Upper lobe of left lung (tissue), 6 donors: ENCODE measurements around the gene RNLS. TPM values are rescaled to one million over a fixed set of nuclear protein-coding genes. Genes with fewer than 3 reads are reported as not detected.

Experiments
- ATAC-seq, 2 donors: fragments of 200-7000 bp; cut with Tn5 transposase; one replicate each; pipeline ENCODE4 v1.9.1; 2022; ENCODE audit warnings: mild to moderate bottlenecking in 2 of 2, moderate library complexity in 2 of 2; ENCODE audit not compliant: low FRiP score in 2 of 2
- DNase-seq, 2 donors: peaks; one replicate each; pipeline ENCODE4 v3.0.0-alpha.2; 2019 to 2020
- H3K27ac ChIP-seq, 4 donors: fragments of 200-600 bp; sonication (generic); one replicate each; pipeline ENCODE4 v1.5.1; 2016 to 2019
- H3K27me3 ChIP-seq, 4 donors: fragments of 200-600 bp; sonication (generic); one replicate each; pipeline ENCODE4 v1.5.1; 2017 to 2019
- H3K36me3 ChIP-seq, 4 donors: fragments of 200-600 bp; sonication (generic); one replicate each; pipeline ENCODE4 v1.5.1; 2016 to 2019
- H3K4me1 ChIP-seq, 4 donors: fragments of 200-600 bp; sonication (generic); one replicate each; pipeline ENCODE4 v1.5.1; 2018 to 2019
- H3K4me3 ChIP-seq, 4 donors: fragments of 200-600 bp; sonication (generic); one replicate each; pipeline ENCODE4 v1.5.1; 2017 to 2019; ENCODE audit warnings: mild to moderate bottlenecking in 2 of 4, moderate library complexity in 1 of 4
- H3K9me3 ChIP-seq, 4 donors: fragments of 200-600 bp; sonication (generic); one replicate each; pipeline ENCODE4 v1.5.1; 2018 to 2019
- EP300 ChIP-seq, 4 donors: sonication (generic); formaldehyde crosslinking; IDR thresholded peaks; one replicate each; pipeline ENCODE4 v1.5.1; 2017; ENCODE audit warnings: antibody characterized with exemption in 4 of 4, control low read depth in 2 of 4
- POLR2A ChIP-seq, 4 donors: fragments of 450-650 bp; IDR thresholded peaks; one replicate each; pipeline ENCODE4 v1.5.1; 2016 to 2017; ENCODE audit warnings: antibody characterized with exemption in 4 of 4, mild to moderate bottlenecking in 2 of 4
- POLR2AphosphoS5 ChIP-seq, 2 donors: sonication (generic); formaldehyde crosslinking; IDR thresholded peaks; one replicate each; pipeline ENCODE4 v1.5.1; 2017; ENCODE audit warnings: antibody characterized with exemption in 2 of 2
- WGBS, 2 donors: methylation state at CpG; one replicate each; pipeline ENCODE4 v1.1.5; 2017 to 2018; 5-methylcytosine and 5-hydroxymethylcytosine counted together
- total RNA-seq, 6 donors: library from RNA; depleted of rRNA in 4 of 6; stranded (reverse); fragments of >200 nt in 4 of 6; gene quantifications; one replicate each; pipeline versions ENCODE4 v1.1.0 to v1.2.1, GENCODE V29; 2016 to 2021
- TF ChIP-seq, protein P1 (sequence below), 6 experiments: fragments of 450-650 bp in 4 of 6; fragments of 200-600 bp in 2 of 6; sonication (generic) in 2 of 6; IDR thresholded peaks; one replicate each; pipeline ENCODE4 v1.5.1; 2016 to 2019; ENCODE audit warnings: antibody characterized with exemption in 6 of 6
- donor health status: DM: no; HTN: no; CAD: no; lungs with moderate emphysema.
- donor health status: DM: no; HTN: yes; CAD: no; lungs with severe emphysema.

Gene RNLS
- total RNA-seq, 6 donors from 2014 or later, result 5.0 to 27.1 (median 15.0) TPM

DNA sequence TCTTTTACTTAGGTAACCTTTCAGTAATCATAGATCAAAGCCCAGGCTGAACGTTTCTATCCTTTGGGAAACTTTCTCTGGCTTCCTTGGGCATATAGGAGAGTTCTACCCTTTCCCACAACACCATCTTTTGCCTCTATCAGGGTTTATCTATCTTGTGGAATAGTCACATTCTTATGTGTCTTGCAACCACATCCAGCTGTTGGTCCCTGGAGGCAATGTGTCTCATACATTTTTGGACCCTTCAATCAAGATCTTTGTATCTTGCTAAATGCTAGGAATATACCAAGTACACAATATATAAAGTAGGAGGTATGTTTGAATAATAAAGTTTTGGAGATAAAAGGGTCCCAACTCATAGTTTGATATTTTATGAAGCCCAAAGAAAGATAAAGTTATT, 121.7 kb downstream of the RNLS start:
- no peak overlapping the region for H3K27ac ChIP-seq
- no peak for DNase-seq
- H3K36me3 ChIP-seq, result no peaks in the 10 kb centered on the region
- peaks cover 0 to 2% (median 0%) of the 10 kb centered on the region in 4 donors for H3K4me1 ChIP-seq
- no peaks in the 10 kb centered on the region for H3K9me3 ChIP-seq
- H3K4me3 ChIP-seq, result no peak overlapping the region
- WGBS, 2 donors, result 50 to 67% methylated on average over 1 of the region's 1 CpG
- no peak for TF ChIP-seq POLR2AphosphoS5 (IDR thresholded peaks at IDR 0.05)
- no peaks in the 10 kb centered on the region for H3K27me3 ChIP-seq
- ATAC-seq, result no peak

DNA sequence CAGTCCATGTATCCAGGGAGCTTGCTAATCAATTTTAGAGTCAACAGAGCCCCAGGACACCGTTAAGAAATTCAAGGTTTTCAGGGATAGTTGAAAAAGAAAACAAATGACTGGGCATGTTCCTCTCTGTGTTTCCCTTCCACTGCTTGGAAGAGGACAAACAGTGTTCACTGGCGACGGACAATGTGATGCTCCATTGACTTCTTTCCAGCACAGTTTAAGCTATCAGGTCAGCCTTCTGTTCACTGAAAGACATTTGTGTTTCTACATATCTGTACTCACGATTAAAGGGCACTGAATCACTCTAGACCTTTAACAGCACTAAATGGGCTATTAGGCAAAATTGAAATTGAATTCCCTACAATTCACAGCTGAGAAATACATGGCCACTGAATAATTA, 123.6 kb downstream of the RNLS start:
- DNase-seq (no peak), ATAC-seq (no peak)
- no peaks in the 10 kb centered on the region for H3K9me3 ChIP-seq
- no peak overlapping the region for H3K27ac ChIP-seq
- TF ChIP-seq EP300 (IDR thresholded peaks at IDR 0.05) (no peak), POLR2AphosphoS5 (IDR thresholded peaks at IDR 0.05) (no peak), POLR2A (IDR thresholded peaks at IDR 0.05) (no peak)
- TF ChIP-seq, protein P1, sequence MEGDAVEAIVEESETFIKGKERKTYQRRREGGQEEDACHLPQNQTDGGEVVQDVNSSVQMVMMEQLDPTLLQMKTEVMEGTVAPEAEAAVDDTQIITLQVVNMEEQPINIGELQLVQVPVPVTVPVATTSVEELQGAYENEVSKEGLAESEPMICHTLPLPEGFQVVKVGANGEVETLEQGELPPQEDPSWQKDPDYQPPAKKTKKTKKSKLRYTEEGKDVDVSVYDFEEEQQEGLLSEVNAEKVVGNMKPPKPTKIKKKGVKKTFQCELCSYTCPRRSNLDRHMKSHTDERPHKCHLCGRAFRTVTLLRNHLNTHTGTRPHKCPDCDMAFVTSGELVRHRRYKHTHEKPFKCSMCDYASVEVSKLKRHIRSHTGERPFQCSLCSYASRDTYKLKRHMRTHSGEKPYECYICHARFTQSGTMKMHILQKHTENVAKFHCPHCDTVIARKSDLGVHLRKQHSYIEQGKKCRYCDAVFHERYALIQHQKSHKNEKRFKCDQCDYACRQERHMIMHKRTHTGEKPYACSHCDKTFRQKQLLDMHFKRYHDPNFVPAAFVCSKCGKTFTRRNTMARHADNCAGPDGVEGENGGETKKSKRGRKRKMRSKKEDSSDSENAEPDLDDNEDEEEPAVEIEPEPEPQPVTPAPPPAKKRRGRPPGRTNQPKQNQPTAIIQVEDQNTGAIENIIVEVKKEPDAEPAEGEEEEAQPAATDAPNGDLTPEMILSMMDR (IDR thresholded peaks at IDR 0.05), result no peak
- peaks cover 0 to 2% (median 0%) of the 10 kb centered on the region in 4 donors for H3K4me1 ChIP-seq
- H3K4me3 ChIP-seq, result no peak overlapping the region
- no peaks in the 10 kb centered on the region for H3K36me3 ChIP-seq
- WGBS, 2 donors, result 75 to 80% methylated on average over 4 of the region's 4 CpGs
- no peaks in the 10 kb centered on the region for H3K27me3 ChIP-seq

DNA sequence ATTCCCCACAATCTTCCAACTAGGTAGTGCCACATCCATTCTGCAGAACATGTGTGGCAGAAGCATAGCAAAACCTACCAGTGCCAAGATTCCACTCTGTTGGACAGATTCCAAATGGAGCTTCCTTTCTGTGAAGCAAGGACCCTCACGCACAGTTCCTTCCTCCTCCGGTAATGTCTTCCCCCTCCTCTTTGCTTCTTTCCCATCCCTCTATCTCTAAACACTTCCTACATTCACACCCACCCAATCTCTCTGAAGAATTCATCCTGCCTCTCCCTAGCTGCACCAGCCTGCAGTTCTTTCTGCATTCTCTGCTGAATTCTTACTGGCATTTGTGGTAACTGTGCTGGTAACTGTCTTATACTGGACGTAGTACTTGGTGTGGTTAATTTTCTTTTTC, 124.9 kb downstream of the RNLS start:
- TF ChIP-seq POLR2AphosphoS5 (IDR thresholded peaks at IDR 0.05) (no peak), POLR2A (IDR thresholded peaks at IDR 0.05) (no peak), EP300 (IDR thresholded peaks at IDR 0.05) (no peak)
- TF ChIP-seq, protein P1 (IDR thresholded peaks at IDR 0.05), result no peak
- no peaks in the 10 kb centered on the region for H3K36me3 ChIP-seq
- ATAC-seq (no peak), DNase-seq (no peak)
- H3K9me3 ChIP-seq, result no peaks in the 10 kb centered on the region
- peaks cover 0 to 2% (median 0%) of the 10 kb centered on the region in 4 donors for H3K4me1 ChIP-seq
- WGBS, 2 donors, result 44 to 48% methylated on average over 3 of the region's 3 CpGs
- no peak overlapping the region for H3K4me3 ChIP-seq
- no peak overlapping the region for H3K27ac ChIP-seq
- no peaks in the 10 kb centered on the region for H3K27me3 ChIP-seq

DNA sequence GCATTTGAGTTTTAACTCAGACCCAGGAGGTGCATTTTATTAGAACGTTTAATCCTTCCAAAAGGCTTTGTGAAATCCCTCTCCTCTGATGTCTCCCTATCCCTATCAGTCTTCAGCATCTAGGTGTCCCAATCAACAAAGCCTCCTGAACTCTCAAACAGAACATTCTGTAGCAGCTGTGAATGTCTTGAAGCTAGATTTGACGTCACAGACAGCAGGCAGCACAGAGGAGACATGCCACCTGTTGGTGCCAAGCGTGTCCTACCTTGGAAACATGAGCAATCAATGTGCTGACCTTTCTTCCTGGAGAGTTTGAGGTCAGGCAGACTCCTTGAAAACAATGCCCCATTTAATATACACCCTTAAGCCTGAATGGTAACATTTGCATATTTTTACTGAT, 125.5 kb downstream of the RNLS start:
- Histone ChIP-seq H3K4me3 (no peak overlapping the region), H3K36me3 (no peaks in the 10 kb centered on the region), H3K4me1 (peaks cover 0 to 2% (median 0%) of the 10 kb centered on the region in 4 donors), H3K27me3 (no peaks in the 10 kb centered on the region), H3K9me3 (no peaks in the 10 kb centered on the region), H3K27ac (no peak overlapping the region)
- no peak for ATAC-seq
- TF ChIP-seq, protein P1 (IDR thresholded peaks at IDR 0.05), result no peak
- 77 to 84% methylated on average over 3 of the region's 3 CpGs for WGBS, 2 donors
- DNase-seq, result no peak

DNA sequence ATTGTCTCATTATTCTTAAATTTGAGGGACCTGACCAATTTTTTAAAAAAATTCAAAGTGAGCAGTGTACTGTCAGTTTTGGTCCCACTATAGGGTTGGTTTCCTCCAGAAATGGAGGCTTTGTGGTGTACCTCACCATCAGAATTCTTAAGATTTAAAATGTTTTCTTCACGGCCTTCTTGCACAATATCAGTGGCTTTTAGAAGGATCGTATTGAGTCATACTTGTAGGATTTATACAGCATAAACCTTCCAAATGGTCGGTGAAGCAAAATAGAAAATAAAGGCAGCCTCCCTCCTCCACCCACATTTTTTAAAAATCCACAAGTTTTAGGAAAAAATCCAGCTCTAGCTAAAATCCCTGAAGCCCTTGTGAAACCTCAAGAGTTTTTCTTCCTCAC, 126.4 kb downstream of the RNLS start:
- ATAC-seq, result peak in 1 of 2 donors; percentile 34

More for the DNA sequence above, 126.4 kb downstream of the RNLS start:
- Histone ChIP-seq H3K36me3 (no peaks in the 10 kb centered on the region), H3K27ac (no peak overlapping the region), H3K27me3 (no peaks in the 10 kb centered on the region), H3K4me3 (no peak overlapping the region), H3K4me1 (peaks cover 0 to 2% (median 0%) of the 10 kb centered on the region in 4 donors), H3K9me3 (no peaks in the 10 kb centered on the region)
- 69 to 77% methylated on average over 3 of the region's 3 CpGs for WGBS, 2 donors
- no peak for TF ChIP-seq POLR2AphosphoS5 (IDR thresholded peaks at IDR 0.05)
- TF ChIP-seq EP300 (IDR thresholded peaks at IDR 0.05), result no peak
- TF ChIP-seq, protein P1 (IDR thresholded peaks at IDR 0.05), result no peak
- no peak for TF ChIP-seq POLR2A (IDR thresholded peaks at IDR 0.05)
- DNase-seq, result no peak
